Breast epithelium (tissue), 3 donors: ENCODE results near the gene POLR3B.

ENCODE experiments used
- CTCF ChIP-seq, 3 donors: fragments of 450-650 bp; IDR thresholded peaks; one replicate each; pipeline ENCODE4 v1.5.1; 2016 to 2017; ENCODE audit warnings: antibody characterized with exemption in 3 of 3, mild to moderate bottlenecking in 3 of 3, moderate library complexity in 3 of 3
- POLR2A ChIP-seq: fragments of 450-650 bp; IDR thresholded peaks from one replicate; pipeline ENCODE4 v1.6.1; 2016; ENCODE audit warnings: antibody characterized with exemption, mild to moderate bottlenecking, moderate library complexity
- POLR2AphosphoS5 ChIP-seq, 3 donors: sonication (generic); formaldehyde crosslinking; IDR thresholded peaks; one replicate each; pipeline ENCODE4 v1.6.1; 2017; ENCODE audit warnings: antibody characterized with exemption in 3 of 3

- TF ChIP-seq CTCF (IDR thresholded peaks at IDR 0.05) = no peak
- TF ChIP-seq POLR2AphosphoS5 (IDR thresholded peaks at IDR 0.05) = no peak
- TF ChIP-seq POLR2A = no peak
These were observed 46.9 kb upstream of the POLR3B start for GRCh38 chr12:106310687-106311086.
